Activated CD4-positive, alpha-beta T cell treated with anti-CD3 and anti-CD28 coated beads, Interleukin-2, amount 50 U/mL, for 4 hours (primary cell): Measurements from ENCODE around the gene TTC24.
"Not testable (repeated sequence)": the region's sequence is repeated elsewhere in the genome, so short reads cannot be mapped to it uniquely, and the experiment has no call there.

Experiments
- DNase-seq, 2 experiments: peaks; one replicate each; pipeline ENCODE4 v3.0.0-alpha.2; 2020

TTC24 gene

DNA sequence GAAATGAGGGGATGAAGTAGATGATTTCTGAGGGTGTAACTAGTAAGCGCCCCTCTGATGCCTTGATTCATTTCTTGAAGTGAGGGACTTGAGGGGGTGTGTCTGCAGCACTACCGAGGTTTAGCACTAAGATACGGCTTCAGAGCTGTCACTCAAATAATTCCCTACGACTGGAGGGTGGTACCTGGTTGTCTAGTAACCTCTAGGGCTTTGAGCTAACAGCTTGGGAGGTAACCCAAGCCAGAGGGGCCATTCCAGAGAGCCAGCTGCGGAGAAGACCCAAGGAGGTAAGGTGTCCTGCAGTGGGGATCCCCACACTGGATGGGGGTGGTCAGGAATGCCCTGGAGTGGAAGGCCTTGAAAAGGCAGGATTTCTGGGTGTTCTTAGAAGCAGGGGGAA is at the start of gene TTC24:
TSS of gene TTC24 (plus strand) at position 252 of the 400 bp plus-strand sequence. CDS start 1,642 bp downstream, outside the sequence.
- DNase-seq: no peak

DNA sequence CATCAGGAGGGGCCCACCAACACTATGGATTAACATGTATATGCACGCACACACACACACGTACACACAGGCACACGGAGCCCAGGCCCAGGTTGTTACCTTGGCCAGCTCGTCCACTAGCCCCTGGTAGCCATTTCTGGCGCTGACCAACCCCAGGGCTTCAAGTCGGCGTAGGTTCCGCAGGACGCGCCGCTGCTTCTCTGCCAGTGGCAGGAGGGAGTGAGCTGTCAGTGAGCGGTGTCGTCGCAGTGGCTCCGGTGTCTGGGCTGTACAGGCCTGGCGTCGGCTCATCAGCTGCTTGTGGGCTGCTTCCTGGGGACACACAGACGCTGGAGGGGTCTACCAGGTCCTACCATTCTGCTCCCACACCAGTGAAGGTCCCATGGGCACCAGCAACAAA is 49.5 kb upstream of the TTC24 start:
- no peak for DNase-seq

DNA sequence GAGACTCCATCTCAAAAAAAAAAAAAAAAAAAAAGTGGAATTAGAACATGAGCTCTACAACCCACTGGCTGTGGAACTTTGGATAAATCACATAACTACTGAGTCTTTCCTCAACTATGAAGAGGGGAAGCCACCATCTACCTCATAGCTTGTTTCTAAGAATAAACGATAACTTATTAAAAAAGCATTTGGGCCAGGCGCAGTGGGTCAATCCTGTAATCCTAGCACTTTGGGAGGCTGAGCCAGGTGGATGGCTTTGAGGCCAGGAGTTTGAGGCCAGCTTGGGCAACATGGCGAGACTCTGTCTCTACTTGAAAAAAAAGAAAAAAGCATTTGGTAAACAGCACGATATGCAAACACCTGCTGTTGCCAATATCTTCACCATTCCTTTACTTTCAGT is 47.1 kb upstream of the TTC24 start:
- DNase-seq: no peak

DNA sequence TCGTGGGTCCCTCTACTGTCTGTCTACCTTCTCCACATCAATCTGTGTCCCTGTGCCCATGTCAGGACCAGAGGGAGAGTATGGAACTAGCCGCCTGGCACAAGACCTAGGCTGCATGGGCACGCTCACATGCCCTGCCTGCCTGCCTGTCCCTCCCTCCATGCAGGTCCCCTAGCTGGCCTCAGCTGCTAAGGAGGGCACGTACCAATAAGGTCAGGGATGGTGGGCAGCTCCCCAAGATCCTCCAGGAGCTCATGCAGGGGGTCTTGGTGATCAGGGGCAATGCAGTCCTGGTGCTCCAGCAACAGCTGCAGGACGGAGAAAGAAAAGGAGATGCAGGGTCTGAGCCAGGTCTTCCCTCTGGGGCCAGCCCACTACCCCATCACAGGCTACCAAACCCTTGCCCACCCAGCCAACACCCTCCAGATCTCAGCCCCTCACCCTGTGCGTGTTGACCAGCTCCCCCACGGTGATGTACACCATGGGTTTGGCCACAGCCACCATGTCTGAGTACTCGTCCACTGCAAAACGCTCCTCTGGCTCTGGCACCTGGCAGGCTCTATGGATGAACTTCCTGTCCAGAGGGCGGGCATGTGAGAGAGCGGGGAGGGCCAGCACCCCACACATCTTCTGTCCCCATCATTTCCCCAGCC is 45.8 kb upstream of the TTC24 start:
- no peak for DNase-seq

DNA sequence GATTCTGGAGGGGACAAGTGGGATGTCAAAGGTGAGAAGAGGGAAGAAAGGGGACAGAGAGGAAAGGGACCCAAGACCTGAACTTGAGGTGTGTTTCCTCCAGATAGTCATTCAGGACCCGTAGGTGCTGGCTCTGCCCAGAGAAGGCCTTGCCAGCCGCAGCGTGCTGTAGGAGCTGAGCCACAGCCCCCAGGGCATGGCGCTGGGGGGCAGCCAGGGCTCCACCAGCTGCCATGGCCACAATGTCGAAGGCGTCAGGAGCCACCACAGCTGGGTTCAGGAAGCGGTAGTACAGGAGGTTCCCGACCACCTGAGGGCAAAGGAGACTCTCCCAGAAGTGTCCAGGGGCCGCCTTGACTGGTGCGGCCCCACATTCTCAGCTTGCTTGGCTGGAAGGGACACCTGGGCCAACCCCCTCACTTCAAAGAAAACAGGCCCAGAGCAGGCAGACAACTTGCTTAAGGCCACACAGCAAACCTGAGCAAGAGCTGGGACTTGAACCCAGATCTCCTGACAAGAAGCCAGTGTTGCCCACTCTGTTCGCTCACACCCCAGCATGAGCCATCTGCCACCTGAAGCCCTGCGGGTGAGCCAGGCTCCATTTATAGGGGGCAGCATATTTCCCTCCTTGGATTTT is 45.0 kb upstream of the TTC24 start:
- no peak for DNase-seq

DNA sequence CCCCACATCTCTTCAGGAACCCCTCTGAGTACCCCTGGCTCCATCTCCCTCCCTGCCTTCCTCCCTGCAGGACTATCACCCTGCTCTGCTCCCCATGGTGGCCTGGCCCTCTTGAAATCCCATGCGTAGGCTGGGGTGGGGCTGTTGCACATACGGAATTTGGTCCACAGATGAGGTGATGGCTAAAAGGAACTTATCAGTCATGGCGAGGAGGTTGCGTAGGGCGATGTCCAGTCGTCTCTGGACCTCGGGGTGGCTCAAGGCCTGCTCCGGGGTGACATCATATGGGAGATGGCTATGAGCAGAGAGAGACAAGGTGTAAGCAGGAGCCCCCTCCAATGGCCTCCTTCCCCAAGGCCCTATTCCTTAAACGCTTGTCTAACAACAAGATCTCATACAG is 42.5 kb upstream of the TTC24 start:
- no peak for DNase-seq

DNA sequence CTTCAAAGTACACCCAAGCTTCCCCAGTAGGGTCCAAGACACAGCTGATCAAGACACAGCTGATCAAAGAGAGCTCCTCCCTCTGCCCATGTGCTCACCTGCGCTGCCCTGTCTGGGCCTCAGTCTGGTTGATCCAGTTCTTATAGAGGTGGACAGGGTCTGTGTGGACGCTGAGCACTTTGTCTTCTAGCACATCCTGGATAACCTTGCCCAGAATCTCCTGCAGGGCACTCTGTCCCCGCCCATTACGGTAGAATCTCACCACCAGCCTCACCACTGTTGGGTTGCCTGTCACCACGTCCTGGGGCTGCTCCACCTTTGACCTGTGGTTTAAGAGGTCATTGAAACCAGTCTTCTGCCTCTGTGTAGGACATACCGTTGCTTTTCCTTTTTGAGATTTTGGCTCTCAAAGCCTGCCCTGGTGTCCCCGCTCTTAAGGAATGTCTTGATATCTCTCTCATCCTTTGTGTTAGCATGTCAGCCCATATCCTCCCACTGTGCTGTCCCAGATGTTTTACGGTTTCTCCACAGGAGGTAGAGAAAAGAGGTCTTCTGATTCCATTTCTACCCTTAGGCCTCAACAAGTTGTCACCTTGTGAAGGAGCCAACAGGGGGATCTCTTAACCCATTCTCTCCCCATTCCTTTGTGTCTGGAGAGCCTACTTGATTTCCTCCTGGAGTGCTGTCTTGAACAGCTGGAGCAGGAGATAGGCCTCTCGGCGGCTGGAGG is 40.6 kb upstream of the TTC24 start:
- DNase-seq: no peak

DNA sequence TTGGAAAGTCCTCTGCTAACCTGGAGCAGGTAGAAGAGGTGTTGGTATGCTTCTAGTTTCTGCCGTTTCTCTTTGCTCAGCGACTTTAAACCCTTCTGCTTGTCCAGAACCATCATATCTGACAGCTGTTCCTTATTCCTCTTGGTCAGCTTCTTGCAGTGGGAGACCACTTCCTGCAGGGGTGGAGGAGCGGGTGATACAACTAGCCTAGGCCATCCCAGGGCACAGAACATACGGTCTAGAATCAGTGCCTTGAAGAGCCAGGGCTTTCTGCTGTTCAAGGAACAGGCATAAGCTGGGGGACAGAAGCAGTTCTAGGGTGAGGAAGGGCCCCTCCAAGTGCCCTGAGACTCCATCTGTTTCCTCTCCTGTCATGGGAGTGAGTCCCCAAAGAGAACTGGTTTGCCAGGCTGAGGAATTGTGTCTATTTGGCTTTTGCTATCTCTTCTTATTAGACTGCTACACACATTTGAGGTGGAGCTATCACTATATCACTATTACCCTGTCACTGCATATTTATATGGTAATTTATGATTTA is 39.6 kb upstream of the TTC24 start:
- no peak for DNase-seq

DNA sequence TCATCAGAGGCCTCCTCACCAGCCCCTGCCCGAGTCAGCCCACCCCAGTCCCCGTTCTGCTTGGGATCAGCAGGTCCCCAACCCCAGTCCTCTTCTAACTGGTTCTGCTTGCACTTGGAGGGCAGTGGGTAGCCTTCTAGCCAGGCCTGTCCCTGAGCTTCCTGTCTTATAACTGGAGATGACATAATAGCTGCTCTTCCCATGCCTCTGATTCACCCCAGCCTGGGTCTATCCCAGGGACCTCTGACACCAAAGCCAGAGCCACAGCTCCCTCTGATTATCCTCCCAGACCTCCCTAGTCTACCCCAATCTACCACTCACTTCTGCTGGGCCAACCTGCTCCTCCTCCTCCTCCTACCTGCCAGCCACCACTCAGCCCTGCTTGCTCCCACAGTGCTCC is 38.6 kb upstream of the TTC24 start:
- DNase-seq: no peak

DNA sequence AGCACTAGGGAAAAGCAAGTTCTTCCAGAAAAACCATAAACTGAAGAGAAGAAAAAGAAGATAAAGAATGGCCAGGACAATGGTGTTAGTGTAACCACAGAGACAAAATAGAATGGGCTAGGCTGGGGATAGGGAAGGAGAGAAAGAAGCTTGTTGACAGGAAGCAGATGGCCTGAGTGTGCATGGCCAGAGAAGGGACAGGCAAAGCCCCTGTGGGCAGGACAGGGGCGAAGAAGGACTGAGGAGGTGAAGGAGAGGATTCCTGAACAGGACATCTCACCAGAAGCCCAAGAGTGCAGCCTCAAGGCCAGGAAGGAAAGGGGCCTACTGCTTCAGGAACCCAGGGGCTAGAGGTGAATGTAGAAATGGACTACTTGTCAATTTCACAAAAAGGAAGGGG is 36.5 kb upstream of the TTC24 start:
- no peak for DNase-seq

DNA sequence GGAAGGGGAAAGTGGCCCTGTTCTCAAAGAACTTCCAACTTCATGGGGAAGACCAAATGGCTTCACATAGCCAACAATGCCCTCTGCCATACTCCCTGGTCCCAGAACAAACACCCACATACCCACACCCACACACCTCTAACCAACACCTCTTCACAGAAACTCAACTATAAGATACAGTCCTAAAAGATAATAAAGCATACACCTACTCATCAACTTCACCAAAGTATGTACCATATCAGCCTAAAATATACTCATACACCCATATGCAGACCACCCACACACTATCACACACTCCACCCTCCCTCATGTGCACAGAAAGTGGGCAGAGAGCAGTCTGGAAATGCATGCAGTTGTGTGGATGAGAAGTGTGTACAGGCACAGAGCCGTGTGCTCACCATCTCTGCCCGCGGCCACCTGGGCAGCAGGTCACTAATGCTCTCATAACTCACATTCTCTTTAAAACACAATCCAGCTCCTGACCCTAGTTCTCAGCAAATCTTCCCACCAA is 34.9 kb upstream of the TTC24 start:
- DNase-seq: no peak

DNA sequence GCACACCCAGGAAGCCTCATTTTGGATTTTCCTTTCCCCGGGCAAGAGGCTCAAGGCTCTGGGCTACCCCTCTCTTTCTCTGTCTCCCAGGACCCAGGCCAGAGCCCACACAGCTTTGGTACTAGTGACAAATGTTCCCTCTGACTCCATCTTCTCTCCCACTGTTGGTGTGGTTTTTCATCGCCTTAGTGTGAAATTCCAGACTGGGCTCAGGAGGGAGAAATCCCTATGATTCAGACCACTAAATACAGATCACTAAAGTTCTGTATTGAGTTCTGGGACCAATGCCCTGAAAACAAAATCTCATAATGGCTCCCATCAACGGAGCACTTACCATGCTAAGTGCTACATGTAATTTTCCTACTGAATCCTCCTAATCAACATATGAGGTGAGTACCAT is 33.3 kb upstream of the TTC24 start:
- no peak for DNase-seq

DNA sequence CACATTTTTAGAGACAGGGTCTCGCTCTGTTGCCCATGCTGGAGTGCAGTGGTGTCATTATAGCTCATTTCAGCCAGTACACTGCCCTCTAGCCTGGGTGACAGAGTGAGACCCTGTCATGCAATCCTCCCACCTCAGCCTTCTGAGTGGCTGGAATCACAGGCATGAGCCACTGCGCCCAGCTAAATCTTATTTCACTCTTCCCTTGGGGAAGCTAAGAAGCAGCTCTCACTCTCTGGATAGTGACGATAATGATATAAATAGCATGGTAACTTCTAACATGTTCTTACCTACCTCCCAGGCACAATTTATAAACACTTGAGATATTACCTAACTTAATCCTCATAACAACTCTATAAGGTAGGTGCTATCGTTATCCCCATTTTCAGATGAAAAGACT is 32.1 kb upstream of the TTC24 start:
- DNase-seq: no peak

DNA sequence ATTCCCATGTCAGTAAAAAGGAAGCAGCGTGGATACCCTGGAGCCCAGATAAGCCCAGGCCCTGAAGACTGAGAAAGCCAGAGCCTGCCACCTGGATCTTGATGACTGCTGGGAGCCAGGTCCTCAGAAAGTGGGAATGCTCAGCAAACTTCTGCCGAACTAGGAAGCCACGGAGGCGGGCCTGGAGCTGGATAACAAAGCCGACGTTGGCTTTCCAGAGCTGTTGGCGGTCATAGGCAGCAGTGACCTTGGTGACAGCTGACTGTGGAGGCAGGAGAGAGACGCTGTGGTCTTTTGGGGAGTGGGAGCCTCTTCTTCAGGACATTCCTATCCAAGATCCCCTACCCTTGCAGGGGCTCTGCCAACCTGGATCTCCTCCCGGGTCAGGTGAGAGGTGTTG is 31.5 kb upstream of the TTC24 start:
- no peak for DNase-seq

DNA sequence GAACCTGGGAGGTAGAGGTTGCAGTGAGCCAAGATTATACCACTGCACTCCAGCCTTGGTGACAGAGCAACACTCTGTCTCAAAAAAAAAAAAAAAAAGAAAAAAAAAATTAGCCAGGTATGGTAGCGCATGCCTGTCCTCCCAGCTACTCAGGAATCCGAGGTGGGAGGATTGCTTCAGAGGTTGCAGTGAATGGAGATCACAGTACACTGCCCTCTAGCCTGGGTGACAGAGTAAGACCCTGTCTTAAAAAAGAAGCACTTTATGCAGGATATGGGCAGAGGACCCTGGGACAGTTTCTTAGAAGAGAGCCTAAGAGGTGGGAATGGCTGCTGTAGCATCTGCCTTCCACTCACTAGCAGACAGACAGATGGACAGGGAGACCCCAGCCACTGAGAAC is 30.1 kb upstream of the TTC24 start:
- no peak for DNase-seq

DNA sequence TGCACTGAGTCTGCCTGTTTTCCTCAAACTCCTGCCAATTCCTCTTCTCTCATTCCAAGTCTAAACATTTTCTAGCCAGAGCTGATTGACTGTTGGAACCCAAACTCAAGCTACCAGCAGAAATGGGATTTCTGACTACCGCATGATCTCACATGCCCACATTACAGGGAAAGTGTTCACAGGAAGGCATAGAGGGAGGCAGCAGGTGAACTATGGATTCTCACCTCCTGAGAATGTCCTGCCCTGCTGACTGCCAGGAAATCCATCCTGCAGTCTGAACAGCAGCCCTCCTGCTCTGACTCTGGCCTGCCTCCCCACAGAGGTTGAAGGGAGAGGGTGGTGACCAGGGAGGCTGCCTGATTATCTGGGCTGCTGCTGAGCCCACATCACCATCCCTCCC is 29.7 kb upstream of the TTC24 start:
- DNase-seq: no peak

DNA sequence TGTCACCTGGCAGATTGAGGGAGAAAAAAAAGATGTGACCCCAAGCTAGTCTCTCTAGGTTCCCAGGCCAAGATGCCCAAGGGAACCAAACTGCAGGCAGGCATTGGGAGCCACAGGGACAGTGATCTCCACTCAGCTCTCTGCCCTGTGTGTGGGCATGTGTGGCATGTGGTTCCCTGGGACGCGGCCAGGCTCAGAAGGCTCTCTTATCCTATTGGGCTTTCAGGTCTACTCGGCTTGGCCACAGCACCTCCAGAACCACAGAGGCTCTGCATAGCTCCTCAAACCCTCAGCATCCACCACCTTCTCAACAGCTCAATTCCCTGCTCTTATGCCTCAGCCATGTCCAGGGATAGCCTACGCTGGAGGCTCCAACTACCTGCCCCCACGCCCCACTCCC is 29.2 kb upstream of the TTC24 start:
- no peak for DNase-seq

DNA sequence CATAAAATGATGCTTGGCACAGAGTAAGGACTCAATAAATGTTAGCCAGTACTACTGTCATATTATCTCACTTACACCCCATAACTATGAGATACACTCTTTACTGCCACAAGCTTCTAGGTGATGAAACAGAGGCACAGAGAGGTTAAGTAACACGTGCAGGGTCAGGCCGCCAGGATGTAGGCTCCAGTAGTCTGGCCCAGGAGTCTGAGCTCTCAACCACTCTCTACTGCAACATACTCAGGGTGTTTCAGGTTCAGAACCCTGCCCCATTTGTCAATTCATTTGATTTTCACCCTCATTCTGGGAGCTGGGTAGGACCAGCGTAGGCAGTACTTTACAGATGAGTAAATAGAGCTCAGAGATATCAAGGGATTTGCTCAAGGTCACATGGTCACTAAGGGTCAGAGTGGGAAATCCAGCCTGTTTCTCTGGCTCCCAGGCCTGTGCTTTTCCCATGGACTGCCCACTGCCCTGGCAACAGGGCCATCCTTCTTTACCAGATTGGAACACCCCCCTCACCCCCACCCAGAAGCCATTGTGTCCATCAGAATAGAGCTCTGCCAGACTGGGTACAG is 28.4 kb upstream of the TTC24 start:
- DNase-seq: no peak

DNA sequence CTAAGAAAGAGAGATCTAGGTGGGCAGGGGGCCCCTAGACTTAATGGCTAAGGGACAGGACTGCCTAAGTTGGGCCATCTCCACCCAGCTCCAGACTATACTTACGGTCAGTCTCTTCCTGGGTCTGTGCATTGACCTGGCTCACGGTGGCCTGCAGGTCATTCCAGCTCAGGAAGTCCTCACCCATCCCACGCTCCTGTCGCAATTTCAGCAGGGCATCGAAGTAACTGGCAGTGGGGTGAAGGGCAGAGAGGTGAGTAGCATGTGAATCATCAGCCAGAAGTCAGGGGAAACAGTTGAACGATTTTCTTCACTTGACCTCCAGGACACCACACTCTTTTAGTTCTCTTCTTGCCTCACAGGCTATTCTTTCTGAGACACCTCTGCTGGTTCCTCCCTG is 27.7 kb upstream of the TTC24 start:
- DNase-seq: no peak

DNA sequence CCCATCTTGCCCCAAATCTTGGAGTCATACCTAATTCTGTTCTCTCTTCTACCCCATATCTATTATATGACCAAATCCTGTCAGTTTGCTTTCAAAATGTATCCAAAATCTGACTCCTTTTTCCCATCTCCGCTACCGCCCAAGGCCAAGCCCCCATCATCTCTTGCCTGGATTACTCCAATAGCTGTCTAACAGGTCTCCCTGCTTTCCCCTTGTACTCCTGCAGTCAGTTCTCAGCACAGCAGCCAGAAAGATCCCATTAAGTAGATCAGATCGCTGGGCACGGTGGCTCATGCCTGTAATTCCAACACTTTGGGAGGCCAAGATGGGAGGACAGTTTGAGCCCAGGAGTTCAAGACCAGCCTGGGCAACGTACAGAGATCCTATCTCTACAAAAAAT is 27.0 kb upstream of the TTC24 start:
- DNase-seq: no peak

DNA sequence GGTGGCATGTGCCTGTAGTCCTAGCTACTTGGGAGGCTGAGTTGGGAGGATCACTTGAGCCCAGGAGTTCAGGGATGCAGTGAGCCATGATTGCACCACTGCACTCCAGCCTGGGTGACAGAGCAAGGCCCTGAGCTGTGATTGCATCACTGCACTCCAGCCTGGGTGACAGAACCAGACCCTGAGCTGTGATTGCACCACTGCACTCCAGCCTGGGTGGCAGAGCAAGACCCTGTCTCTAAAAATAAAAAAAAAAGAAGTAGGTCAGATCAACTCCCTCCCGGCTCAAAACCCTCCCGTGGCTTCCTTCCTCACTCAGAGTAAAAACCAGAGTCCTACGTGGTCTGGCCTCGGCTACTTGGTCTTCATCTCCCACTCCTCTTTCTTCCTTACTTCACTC is 26.6 kb upstream of the TTC24 start:
- DNase-seq: not testable (repeated sequence)

DNA sequence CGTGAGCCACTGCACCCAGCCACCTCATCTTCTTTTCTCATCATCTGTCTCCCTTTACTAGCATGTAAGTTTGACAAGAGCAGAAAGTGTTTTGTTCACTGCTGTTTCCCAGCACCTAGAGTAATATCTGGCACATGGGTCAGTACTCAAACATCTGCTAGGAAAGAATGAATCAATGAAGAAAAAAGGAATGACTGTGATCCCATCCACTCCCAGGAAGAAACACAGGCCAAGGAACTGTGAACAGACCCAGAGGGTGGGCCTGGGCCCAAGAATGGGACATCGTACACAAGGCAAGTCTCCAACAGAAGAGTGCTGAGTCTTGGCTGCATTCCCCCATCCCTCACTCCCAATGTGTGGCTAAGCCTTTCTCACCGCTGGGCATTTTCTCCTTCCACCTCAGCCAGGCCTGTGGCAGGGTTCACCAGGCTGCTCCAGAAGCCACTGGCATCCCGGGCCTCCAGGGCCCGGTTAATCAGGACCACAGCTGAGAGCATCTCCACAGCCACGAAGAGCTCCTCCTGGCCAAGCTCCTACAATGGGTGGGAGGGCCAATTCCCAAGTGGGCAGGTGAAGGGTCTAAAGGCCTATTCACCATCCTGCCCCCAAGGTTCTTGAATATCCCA is 25.6 kb upstream of the TTC24 start:
- DNase-seq: no peak

DNA sequence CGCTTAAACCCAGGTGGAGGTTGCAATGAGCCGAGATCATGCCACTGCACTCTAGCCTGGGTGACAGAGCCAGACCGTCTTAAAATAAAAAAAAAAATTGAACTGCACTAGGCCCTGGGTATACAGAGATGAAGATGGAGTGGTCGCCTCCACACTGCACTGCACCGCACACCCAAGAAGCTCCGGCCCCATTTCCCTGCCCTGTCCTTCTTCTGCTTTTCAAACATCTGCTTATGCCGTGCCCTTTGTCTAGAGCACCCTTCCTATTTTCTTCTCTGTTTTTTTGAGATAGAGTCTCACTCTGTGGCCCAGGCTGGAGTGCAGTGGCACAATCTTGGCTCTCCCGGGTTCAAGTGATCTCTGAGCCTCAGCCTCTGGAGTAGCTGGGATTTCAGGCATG is 24.6 kb upstream of the TTC24 start:
- no peak for DNase-seq
